ENCODE measurements around the gene AP1S1. TPM values are rescaled to one million over a fixed set of nuclear protein-coding genes. Genes with fewer than 3 reads are reported as not detected.
"Not testable (repeated sequence)": the region's sequence is repeated elsewhere in the genome, so short reads cannot be mapped to it uniquely, and the experiment has no call there.

The AP1S1 gene
- polyA plus RNA-seq, 1 donor: 17.7 TPM

GRCh38 chr7:101124376-101125056 is 29.8 kb upstream of the AP1S1 start:
- no peak for DNase-seq (ENCODE audit: low read depth)

GRCh38 chr7:101125989-101126650 is 28.2 kb upstream of the AP1S1 start:
- DNase-seq (ENCODE audit: low read depth): no peak

DNA sequence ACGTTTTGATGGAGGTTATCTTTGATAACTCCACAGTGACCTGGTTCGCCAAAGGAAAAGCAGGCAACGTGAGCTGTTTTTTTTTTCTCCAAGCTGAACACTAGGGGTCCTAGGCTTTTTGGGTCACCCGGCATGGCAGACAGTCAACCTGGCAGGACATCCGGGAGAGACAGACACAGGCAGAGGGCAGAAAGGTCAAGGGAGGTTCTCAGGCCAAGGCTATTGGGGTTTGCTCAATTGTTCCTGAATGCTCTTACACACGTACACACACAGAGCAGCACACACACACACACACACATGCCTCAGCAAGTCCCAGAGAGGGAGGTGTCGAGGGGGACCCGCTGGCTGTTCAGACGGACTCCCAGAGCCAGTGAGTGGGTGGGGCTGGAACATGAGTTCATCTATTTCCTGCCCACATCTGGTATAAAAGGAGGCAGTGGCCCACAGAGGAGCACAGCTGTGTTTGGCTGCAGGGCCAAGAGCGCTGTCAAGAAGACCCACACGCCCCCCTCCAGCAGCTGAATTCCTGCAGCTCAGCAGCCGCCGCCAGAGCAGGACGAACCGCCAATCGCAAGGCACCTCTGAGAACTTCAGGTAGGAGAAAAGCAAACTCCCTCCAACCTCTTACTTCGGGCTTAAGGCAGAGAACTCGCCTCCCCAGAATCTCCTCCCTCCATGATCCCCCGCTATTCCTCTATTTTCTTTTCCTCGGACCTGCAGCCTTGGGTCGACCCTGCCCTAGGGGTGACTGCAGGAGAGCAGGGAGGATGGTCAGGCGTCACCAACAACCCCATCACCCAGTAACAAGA is 27.4 kb upstream of the AP1S1 start, which contains the start of gene SERPINE1:
Gene SERPINE1 (plus strand): TSS at position 454 of the 809 bp plus-strand sequence. CDS start 1,290 bp downstream, outside the sequence.
- DNase-seq (ENCODE audit: low read depth): peak; percentile 86

DNA sequence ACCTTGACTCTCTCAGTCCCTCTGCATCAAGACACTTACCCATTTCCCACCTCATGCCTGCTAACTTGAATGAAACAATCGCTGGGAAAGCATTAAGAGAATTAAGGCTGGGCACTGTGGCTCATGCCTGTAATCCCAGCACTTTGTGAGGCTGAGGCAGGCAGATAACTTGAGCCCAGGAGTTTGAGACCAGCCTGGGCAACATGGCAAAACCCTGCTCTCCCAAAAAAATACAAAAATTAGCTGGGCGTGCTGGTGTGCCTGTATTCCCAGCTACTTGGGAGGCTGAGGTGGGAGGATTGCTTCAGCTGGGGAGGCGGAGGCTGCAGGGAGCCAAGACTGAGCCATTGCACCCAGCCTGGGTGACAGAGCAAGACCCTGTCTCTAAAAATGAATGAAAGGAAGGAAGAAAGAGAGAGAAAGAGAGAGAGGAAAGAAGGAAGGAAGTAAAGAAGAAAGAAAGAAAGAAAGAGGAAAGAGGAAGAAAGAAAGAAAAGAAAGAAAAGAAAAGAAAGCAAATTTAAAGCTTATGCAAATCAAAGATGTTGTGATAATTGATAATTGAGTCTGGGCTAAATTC is 26.7 kb upstream of the AP1S1 start:
- DNase-seq (ENCODE audit: low read depth): no peak

GRCh38 chr7:101128040-101128834 is 26.0 kb upstream of the AP1S1 start:
- no peak for DNase-seq (ENCODE audit: low read depth)

GRCh38 chr7:101129603-101130117 is 24.6 kb upstream of the AP1S1 start:
- no peak for DNase-seq (ENCODE audit: low read depth)

- DNase-seq (ENCODE audit: low read depth): not testable (repeated sequence)
Measured at GRCh38 chr7:101132626-101133600, 21.4 kb upstream of the AP1S1 start.

DNA sequence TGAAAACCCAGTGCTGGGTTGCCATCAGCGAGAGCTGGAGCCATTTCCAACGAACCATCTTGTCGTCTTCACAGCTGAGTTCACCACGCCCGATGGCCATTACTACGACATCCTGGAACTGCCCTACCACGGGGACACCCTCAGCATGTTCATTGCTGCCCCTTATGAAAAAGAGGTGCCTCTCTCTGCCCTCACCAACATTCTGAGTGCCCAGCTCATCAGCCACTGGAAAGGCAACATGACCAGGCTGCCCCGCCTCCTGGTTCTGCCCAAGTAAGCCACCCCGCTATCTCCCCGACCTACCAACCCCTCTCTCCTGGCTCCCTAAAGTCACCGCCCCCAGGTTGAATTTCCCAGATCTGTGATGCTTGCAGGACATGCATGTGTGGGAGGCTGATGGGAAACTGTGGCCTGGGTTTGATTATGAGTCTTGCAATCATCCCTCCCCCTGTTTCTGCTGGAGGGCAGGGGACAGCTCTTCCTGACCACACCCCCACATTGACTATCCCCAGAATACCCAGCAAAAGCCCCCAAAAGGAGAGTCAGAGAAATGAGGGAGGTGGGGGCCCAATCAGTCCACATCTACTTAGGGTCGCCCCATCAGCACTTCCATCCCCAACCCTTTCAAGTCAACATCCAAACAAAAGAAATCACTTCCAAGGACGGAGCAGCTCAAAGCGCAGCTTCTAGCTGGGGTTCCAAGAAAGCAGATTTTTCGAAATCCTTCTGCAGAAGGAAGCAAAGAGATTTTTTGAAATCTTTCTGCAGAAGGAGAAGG is 20.5 kb upstream of the AP1S1 start:
- DNase-seq (ENCODE audit: low read depth): no peak

DNA sequence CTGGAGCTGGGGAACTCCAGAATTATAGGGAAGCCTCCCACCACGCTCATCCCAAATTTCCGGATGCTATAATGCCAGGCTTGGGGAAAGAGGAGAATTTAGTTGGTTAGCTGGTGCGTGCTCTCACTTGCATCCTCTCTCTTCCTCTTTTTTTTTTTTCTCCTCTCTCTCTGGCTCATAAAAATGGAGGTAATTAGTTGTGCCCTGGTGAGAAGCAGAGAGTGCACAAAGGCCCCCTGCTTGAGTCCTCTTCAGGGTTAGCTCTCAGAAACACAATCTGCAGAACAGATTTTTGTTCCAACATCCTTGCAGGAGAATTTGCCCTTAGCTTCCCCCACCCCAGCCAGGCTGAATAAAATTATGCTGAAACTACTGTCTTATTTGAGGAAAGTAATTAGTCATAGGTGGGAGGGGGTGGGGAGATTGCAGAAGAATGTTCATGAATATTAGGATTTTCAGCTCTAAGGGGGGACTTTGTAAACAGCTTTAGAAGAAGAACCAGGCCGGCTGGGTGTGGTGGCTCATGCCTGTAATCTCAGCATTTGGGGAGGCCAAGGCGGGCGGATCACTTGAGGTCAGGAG is 19.8 kb upstream of the AP1S1 start:
- DNase-seq (ENCODE audit: low read depth): no peak

DNA sequence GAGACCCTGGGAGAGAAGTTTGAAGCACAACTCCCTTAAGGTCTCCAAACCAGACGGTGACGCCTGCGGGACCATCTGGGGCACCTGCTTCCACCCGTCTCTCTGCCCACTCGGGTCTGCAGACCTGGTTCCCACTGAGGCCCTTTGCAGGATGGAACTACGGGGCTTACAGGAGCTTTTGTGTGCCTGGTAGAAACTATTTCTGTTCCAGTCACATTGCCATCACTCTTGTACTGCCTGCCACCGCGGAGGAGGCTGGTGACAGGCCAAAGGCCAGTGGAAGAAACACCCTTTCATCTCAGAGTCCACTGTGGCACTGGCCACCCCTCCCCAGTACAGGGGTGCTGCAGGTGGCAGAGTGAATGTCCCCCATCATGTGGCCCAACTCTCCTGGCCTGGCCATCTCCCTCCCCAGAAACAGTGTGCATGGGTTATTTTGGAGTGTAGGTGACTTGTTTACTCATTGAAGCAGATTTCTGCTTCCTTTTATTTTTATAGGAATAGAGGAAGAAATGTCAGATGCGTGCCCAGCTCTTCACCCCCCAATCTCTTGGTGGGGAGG is 16.5 kb upstream of the AP1S1 start:
- no peak for DNase-seq (ENCODE audit: low read depth)

- DNase-seq (ENCODE audit: low read depth): no peak
Measured at GRCh38 chr7:101138213-101138870, 15.9 kb upstream of the AP1S1 start.

DNA sequence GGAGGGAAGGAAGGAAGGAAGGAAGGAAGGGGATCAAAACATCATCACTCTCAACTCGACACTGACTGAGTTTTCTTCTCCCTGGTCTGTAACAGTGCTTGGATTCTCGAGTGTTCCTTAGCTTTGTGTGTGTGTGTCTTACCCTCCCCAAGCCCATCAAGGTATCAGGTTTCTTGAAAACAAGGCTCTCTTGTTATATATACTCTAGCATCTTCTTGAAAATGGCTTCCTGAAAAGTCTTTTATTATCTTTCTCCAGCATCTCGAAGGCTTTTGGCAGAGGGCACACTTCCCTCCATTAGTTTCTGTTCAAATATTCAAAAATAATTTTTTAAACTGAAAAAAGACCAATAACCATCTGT is 14.0 kb upstream of the AP1S1 start:
- no peak for DNase-seq (ENCODE audit: low read depth)

DNA sequence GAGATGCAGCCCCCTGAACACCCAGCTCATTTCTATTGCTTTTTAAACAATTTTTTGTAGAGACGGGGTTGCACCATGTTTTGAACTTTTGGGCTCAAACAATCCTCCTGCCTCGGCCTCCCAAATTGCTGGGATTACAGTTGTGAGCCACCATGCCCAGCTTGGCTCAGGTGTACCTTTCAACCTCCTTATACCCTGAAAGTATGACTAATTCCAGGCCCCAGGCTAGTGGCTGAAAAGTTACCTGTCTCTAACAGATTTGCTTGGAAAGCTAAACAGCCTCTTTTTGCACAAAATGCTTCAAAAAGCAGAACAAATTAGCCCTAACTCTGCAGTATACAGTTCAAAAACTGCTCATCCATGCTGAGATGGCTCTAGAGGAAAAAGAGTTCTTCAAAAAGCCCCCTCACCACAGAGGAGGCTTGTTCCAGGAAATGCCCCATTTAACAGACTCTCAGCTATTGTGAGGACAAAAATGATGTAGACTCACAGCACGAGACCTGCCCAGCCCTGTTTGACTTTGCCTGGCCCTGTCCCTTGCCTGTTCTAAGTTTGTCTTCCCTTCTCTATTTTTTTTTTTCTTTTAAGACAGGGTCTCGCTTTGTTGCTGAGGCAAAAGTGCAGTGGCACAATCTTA is 13.4 kb upstream of the AP1S1 start:
- no peak for DNase-seq (ENCODE audit: low read depth)

- no peak for DNase-seq (ENCODE audit: low read depth)
Measured at GRCh38 chr7:101151908-101152651, 2.2 kb upstream of the AP1S1 start.

DNA sequence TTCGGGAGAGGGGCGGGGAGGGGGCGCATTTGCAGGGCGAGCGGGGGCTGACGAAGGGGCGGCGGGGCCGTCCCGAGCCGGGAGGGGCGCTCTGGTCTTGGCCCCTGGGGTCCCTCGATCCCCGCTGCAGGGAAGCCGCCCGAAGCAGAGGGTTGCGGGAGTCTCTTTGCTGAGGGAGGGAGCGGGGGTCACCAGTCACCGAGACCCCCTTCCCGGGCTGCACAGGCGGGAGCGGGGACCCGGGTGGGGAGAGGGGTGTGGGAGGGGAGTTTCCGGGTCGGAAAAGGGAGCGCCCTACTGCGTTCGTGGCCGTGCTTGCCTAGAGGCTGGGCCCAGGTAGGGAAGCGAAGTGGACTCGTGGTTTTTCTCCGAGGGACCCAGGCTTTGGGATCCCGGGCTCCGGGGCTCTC is 422 bp downstream of the AP1S1 start:
- DNase-seq (ENCODE audit: low read depth): no peak

GRCh38 chr7:101155303-101155702 is 1.0 kb downstream of the AP1S1 start:
- DNase-seq (ENCODE audit: low read depth): no peak

DNA sequence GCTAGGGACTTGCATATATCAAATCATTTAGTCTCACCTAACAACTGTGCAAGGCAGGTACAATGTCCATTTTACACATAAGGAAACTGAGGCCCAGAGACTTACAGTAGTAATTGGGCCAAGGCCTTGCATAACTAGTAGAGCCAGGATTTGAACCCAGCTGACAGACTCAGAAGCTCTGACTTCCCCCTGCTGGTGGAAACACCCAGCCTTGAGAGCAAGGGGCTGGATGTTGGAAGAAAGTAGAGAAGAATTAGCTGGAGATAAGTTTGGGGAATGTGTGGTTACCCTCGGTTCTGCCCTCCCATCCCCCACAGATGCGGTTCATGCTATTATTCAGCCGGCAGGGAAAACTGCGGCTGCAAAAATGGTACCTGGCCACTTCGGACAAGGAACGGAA is 2.0 kb downstream of the AP1S1 start:
- no peak for DNase-seq (ENCODE audit: low read depth)
